KMS-11 (cell line): ENCODE data around the gene HTR6.

Experiments used
- H2AFZ ChIP-seq: fragments of 200-600 bp; sonication (generic); 2 replicates; pipeline ENCODE4 v1.6.1; 2016; ENCODE audit warnings: antibody characterized with exemption, mixed run types, low read depth
- H3K27ac ChIP-seq: fragments of 200-600 bp; sonication (generic); 2 replicates; pipeline ENCODE4 v1.6.1; 2016; ENCODE audit warnings: mild to moderate bottlenecking, mixed run types
- H3K27me3 ChIP-seq: fragments of 200-600 bp; sonication (generic); 2 replicates; pipeline ENCODE4 v1.6.1; 2017; ENCODE audit warnings: mild to moderate bottlenecking, low read depth, mixed run types, moderate library complexity; ENCODE audit not compliant: insufficient read depth
- H3K36me3 ChIP-seq: fragments of 200-600 bp; sonication (generic); 2 replicates; pipeline ENCODE4 v1.6.1; 2017; ENCODE audit warnings: mild to moderate bottlenecking, mixed run types; ENCODE audit not compliant: insufficient read depth
- H3K4me1 ChIP-seq: fragments of 200-600 bp; sonication (generic); 2 replicates; pipeline ENCODE4 v1.6.1; 2016; ENCODE audit warnings: mild to moderate bottlenecking, low read depth, mixed run types; ENCODE audit not compliant: poor library complexity, severe bottlenecking
- H3K4me2 ChIP-seq: fragments of 200-600 bp; sonication (generic); 2 replicates; pipeline ENCODE4 v1.7.0; 2016; ENCODE audit warnings: mild to moderate bottlenecking, mixed run types
- H3K4me3 ChIP-seq: fragments of 200-600 bp; sonication (generic); IDR thresholded peaks from 2 replicates; pipeline ENCODE4 v1.6.1; 2017; ENCODE audit warnings: low read depth, low read length, mixed read lengths; ENCODE audit not compliant: insufficient read depth
- H3K79me2 ChIP-seq: fragments of 200-600 bp; sonication (generic); 2 replicates; pipeline ENCODE4 v1.6.1; 2016; ENCODE audit warnings: low read depth, mixed run types; ENCODE audit not compliant: insufficient read depth
- H3K9ac ChIP-seq: fragments of 200-600 bp; sonication (generic); 2 replicates; pipeline ENCODE4 v1.6.1; 2016; ENCODE audit warnings: mild to moderate bottlenecking, mixed run types
- H4K20me1 ChIP-seq: fragments of 200-600 bp; sonication (generic); 2 replicates; pipeline ENCODE4 v1.6.1; 2016; ENCODE audit warnings: mild to moderate bottlenecking, mixed run types; ENCODE audit not compliant: insufficient read depth
- TF ChIP-seq, protein P1 (sequence below): fragments of 200-600 bp; sonication (generic); conservative IDR thresholded peaks from 2 replicates; pipeline ENCODE4 v1.6.1; 2017; ENCODE audit warnings: low read depth, mild to moderate bottlenecking, antibody characterized with exemption, low read length, moderate library complexity, mixed read lengths

HTR6 gene

DNA sequence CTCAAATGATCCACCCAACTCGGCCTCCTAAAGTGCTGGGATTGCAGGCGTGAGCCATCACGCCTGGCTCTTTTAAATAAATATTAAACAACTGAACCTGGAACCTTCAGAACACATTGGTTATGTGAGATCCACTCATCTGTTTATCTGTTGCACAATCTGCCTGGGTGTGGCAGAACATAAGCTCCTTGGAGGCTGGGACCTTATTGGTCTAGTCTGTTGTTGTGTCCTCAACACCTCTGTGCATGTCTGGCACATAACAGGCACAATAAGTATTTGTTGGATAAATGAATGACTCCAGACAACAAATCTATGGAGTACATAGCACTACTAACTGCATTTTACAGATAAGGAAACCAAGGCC is 24.7 kb upstream of the HTR6 start:
- Histone ChIP-seq H2AFZ (no peak overlapping the region), H3K79me2 (no peaks in the 10 kb centered on the region), H3K4me1 (no peaks in the 10 kb centered on the region), H3K9ac (no peak overlapping the region), H3K27ac (no peak overlapping the region), H3K36me3 (no peaks in the 10 kb centered on the region), H4K20me1 (no peaks in the 10 kb centered on the region), H3K4me3 (no peak overlapping the region), H3K4me2 (no peak overlapping the region), H3K27me3 (peaks cover 10% of the 10 kb centered on the region)
- TF ChIP-seq, protein P1, sequence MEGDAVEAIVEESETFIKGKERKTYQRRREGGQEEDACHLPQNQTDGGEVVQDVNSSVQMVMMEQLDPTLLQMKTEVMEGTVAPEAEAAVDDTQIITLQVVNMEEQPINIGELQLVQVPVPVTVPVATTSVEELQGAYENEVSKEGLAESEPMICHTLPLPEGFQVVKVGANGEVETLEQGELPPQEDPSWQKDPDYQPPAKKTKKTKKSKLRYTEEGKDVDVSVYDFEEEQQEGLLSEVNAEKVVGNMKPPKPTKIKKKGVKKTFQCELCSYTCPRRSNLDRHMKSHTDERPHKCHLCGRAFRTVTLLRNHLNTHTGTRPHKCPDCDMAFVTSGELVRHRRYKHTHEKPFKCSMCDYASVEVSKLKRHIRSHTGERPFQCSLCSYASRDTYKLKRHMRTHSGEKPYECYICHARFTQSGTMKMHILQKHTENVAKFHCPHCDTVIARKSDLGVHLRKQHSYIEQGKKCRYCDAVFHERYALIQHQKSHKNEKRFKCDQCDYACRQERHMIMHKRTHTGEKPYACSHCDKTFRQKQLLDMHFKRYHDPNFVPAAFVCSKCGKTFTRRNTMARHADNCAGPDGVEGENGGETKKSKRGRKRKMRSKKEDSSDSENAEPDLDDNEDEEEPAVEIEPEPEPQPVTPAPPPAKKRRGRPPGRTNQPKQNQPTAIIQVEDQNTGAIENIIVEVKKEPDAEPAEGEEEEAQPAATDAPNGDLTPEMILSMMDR: no peak

DNA sequence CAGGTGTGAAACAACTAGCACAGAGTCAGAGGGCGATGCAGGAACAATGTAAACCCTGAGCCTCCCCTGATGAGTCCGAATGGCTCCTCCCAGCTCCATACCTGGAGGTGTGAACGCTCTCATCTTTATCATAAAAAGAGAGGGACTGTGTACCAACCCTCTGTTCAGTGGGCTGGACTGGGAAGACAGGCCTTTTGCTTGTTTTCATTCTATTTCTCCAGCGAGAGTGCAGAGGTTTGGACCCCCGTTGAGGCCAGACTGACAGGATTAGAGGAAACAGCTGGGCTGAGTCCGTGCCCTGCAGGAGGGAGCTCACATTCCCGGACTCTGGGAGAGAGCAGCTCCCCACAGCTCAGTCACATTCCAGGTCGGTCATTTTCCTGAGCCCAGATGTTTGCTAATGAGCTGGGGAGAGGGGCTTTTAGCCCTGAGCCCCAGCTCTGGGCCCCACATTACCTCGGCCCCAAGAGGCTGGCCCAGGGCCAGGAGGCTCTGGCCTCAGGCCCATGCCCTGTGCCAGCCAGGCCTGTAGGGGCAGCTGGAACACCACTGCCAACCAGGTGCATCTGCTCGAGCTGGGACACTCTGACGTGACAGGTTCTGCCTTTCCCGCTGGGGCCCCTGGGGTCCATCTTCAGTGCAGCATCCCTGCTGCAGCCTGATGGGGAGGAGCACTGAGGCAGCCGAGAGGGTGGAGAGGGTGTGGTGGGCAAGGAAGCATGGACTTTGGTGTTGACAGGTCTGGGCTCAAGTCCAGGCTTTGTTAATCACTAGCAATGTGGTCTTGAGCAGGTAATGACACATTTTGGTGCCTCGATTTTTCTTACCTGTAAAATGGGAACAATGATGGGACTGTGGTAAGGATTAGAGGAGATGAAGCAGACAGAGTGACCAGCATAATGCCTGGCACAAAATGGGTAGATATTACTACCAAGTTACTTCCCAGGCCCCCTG is 24.0 kb upstream of the HTR6 start:
- no peak overlapping the region for H3K27ac ChIP-seq
- H3K79me2 ChIP-seq: no peaks in the 10 kb centered on the region
- H3K4me3 ChIP-seq: no peak overlapping the region
- H4K20me1 ChIP-seq: no peaks in the 10 kb centered on the region
- H3K4me1 ChIP-seq: no peaks in the 10 kb centered on the region
- TF ChIP-seq, protein P1: no peak
- no peak overlapping the region for H3K4me2 ChIP-seq
- no peak overlapping the region for H2AFZ ChIP-seq
- H3K9ac ChIP-seq: no peak overlapping the region
- peaks cover 17% of the 10 kb centered on the region for H3K27me3 ChIP-seq
- no peaks in the 10 kb centered on the region for H3K36me3 ChIP-seq

DNA sequence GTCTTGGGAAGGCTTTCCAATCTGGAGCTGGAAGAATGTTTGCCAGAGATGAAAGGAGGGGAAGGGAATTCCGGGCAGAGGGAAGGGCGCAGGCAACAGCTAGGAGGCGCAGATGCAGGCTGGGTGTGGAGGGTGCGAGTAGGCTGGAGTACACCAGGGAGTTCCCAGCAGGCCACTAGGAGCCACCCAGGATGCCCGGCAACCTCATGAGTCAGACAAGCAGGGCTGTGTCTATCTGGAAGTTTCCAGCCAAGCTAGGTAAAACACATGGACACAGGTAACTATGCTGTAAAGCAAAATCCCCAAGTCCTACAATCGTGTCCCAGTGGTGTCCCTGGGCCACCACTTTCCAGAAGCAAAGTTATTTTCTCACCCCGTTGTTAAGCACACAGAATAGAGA is 21.6 kb upstream of the HTR6 start:
- TF ChIP-seq, protein P1: no peak
- H3K27ac ChIP-seq: no peak overlapping the region
- no peak overlapping the region for H3K4me3 ChIP-seq
- no peaks in the 10 kb centered on the region for H3K79me2 ChIP-seq
- no peaks in the 10 kb centered on the region for H3K4me1 ChIP-seq
- H3K36me3 ChIP-seq: no peaks in the 10 kb centered on the region
- H3K27me3 ChIP-seq: peaks cover 29% of the 10 kb centered on the region
- no peak overlapping the region for H3K9ac ChIP-seq
- no peak overlapping the region for H2AFZ ChIP-seq
- H3K4me2 ChIP-seq: no peak overlapping the region
- no peaks in the 10 kb centered on the region for H4K20me1 ChIP-seq

DNA sequence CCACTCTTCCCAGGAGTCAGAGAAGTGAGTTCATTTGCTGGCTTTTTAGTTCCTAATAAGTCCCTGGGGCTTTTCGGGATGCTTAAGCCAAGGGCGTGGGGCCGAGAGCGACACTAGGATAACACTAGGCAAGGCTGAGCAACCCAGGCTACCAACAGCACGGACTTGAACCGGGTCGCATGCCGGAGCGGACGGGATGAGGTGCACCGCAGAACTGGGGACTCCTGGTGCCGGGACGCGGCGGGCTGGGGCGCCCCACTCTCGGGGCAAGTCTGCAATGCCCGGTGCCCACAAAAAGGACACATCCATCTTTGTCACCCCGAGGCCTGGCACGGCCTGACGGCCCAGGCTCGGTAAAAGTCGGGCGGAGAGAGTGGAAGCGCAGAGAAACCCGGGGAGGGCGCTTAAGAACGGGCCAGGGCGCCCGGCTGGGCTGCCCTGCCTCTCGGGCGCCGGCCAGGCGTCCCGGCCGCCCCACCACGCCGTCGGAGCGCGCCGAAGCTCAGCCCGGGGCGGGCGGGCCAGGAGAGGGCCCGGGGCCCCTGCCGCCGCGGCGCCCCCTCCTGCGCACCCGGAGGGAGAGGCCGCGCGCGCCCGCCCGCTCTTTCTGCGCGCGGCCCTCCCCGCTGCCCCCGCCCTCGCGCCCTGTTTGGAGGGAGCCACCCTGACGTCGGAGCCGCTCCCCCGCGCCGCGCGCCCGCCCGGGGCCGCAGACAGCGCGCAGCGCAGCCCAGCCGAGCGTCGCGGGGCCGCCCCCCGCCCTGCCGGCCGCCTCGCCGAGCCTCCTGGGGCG is 20.9 kb upstream of the HTR6 start, which contains the start of gene NBL1:
Gene NBL1 (plus strand): TSS at position 710 of the 793 bp plus-strand sequence. CDS start 10,720 bp downstream, outside the sequence.
- no peaks in the 10 kb centered on the region for H3K79me2 ChIP-seq
- no peaks in the 10 kb centered on the region for H4K20me1 ChIP-seq
- TF ChIP-seq, protein P1: no peak
- no peaks in the 10 kb centered on the region for H3K36me3 ChIP-seq
- H2AFZ ChIP-seq: no peak within 1 kb of the TSS
- H3K4me1 ChIP-seq: no peaks in the 10 kb centered on the region
- H3K4me2 ChIP-seq: no peak within 1 kb of the TSS
- H3K27ac ChIP-seq: no peak within 1 kb of the TSS
- no peak within 1 kb of the TSS for H3K4me3 ChIP-seq
- H3K27me3 ChIP-seq: peaks cover 29% of the 10 kb centered on the region
- H3K9ac ChIP-seq: no peak within 1 kb of the TSS
